Chondrocyte (in vitro differentiated cells): ENCODE results near the gene ZNF275. TPM values are rescaled to one million over a fixed set of nuclear protein-coding genes. Genes with fewer than 3 reads are reported as not detected.

Experiments
- DNase-seq: peaks from one replicate; pipeline ENCODE4 v3.0.0; 2021; ENCODE audit warnings: mixed read lengths, low spot score
- H3K27ac Mint-ChIP-seq: one replicate; pipeline ENCODE4 v1.8.0; 2021; ENCODE audit warnings: mild to moderate bottlenecking, moderate library complexity, mixed read lengths; ENCODE audit not compliant: unreplicated experiment
- H3K27me3 Mint-ChIP-seq: 2 replicates; pipeline ENCODE4 v1.8.0; 2021; ENCODE audit warnings: low read depth, mixed read lengths
- H3K36me3 Mint-ChIP-seq: 2 replicates; pipeline ENCODE4 v1.8.0; 2021; ENCODE audit warnings: low read depth, mixed read lengths
- H3K4me1 Mint-ChIP-seq: 2 replicates; pipeline ENCODE4 v1.8.0; 2021; ENCODE audit warnings: low read depth, mild to moderate bottlenecking, mixed read lengths
- H3K4me3 Mint-ChIP-seq: one replicate; pipeline ENCODE4 v1.8.0; 2021; ENCODE audit warnings: mild to moderate bottlenecking, moderate library complexity, mixed read lengths; ENCODE audit not compliant: unreplicated experiment
- H3K9me3 Mint-ChIP-seq: 2 replicates; pipeline ENCODE4 v1.8.0; 2021; ENCODE audit warnings: low read depth, mixed read lengths
- total RNA-seq: library from RNA; stranded (reverse); gene quantifications from 3 replicates; pipeline ENCODE4 v1.2.1, GENCODE V29; 2021
- TF ChIP-seq, protein P1 (sequence below): fragments of 200-600 bp; sonication (generic); IDR thresholded peaks from 2 replicates; pipeline ENCODE4 v1.5.0; 2021; ENCODE audit warnings: antibody characterized with exemption, mild to moderate bottlenecking, moderate library complexity

Gene ZNF275
- total RNA-seq, 1 donor from 2014 or later, result 19.8 TPM

DNA sequence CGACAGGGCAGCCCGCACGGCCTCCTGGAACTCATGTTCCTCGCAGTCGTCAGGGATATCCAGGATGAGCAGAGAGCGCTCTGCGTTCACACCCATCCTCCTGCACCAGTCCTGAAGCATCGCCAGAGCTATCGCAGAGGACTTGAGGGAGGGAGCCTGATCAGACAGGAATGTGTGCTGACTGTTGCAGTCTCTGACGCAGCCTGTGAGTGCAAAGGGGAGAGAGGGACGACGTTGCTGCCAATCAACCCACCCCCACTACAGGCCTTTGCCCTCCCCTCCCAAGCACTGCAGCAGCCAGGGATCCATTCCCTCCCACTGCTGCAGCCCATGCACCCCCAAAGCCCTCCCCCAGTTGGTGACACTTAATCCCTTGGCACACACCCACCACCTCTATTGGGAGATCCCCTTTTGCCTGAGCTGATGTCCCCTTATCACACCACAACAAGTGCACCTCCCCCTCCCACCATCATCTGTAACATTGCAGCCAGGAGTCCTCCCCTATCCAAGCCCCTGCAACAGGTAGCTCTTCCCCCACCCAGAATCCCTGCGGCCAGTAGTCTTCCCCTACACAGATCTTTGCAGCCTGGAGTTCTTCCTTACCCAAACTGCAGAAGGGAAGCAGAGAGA, 13.3 kb upstream of the ZNF275 start:
- H3K4me1 Mint-ChIP-seq, result no peaks in the 10 kb centered on the region
- no peak overlapping the region for H3K4me3 Mint-ChIP-seq
- peaks cover 5% of the 10 kb centered on the region for H3K27me3 Mint-ChIP-seq
- H3K36me3 Mint-ChIP-seq, result no peaks in the 10 kb centered on the region
- no peak for DNase-seq
- TF ChIP-seq, protein P1, sequence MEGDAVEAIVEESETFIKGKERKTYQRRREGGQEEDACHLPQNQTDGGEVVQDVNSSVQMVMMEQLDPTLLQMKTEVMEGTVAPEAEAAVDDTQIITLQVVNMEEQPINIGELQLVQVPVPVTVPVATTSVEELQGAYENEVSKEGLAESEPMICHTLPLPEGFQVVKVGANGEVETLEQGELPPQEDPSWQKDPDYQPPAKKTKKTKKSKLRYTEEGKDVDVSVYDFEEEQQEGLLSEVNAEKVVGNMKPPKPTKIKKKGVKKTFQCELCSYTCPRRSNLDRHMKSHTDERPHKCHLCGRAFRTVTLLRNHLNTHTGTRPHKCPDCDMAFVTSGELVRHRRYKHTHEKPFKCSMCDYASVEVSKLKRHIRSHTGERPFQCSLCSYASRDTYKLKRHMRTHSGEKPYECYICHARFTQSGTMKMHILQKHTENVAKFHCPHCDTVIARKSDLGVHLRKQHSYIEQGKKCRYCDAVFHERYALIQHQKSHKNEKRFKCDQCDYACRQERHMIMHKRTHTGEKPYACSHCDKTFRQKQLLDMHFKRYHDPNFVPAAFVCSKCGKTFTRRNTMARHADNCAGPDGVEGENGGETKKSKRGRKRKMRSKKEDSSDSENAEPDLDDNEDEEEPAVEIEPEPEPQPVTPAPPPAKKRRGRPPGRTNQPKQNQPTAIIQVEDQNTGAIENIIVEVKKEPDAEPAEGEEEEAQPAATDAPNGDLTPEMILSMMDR, result no peak
- no peak overlapping the region for H3K27ac Mint-ChIP-seq
- H3K9me3 Mint-ChIP-seq, result peaks cover 19% of the 10 kb centered on the region

DNA sequence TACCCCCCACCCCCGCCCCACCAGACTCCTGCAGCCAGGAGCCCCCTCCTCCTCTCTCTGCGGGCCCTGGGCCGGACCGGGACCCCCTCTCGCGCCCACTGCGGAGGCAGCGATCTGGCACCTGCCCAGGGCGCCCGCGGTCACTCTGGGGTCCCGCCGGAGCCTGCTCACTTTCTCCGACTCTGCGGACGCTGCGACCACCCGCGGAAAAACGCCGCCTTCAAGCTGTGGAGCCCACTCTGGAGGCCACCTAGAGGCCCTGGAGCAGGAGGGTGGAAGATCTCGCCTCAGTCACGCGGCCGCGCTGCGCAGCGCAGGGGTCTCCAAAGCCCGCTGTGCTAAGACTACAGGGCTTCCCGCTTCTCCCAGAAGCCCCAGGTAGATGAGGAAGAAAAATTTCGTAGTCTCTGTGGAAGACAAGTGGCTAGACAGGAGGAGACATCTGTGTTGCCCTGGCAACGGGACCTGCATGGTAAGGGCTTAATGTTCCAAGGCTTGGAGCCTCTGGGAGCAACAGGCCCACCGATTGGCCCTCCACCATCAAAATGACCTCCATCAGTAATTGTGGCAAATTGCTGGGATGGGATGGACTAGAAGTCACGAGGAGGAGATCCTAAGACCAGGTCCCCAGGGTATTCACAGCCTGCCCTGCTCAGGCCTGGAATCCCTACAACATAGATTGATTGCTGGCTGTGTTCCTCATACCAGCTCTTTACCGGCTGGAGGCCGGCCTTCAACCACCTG, 12.4 kb upstream of the ZNF275 start, which contains the start of gene PNMA6F:
Gene PNMA6F (minus strand): TSS at position 387 of the 744 bp plus-strand sequence. CDS start 1,093 bp downstream, outside the sequence.
- H3K9me3 Mint-ChIP-seq, result peaks cover 26% of the 10 kb centered on the region
- TF ChIP-seq, protein P1, result no peak
- peaks cover 10% of the 10 kb centered on the region for H3K27me3 Mint-ChIP-seq
- H3K36me3 Mint-ChIP-seq, result no peaks in the 10 kb centered on the region
- DNase-seq, result no peak
- H3K4me3 Mint-ChIP-seq, result no peak within 1 kb of the TSS
- no peaks in the 10 kb centered on the region for H3K4me1 Mint-ChIP-seq
- H3K27ac Mint-ChIP-seq, result no peak within 1 kb of the TSS

DNA sequence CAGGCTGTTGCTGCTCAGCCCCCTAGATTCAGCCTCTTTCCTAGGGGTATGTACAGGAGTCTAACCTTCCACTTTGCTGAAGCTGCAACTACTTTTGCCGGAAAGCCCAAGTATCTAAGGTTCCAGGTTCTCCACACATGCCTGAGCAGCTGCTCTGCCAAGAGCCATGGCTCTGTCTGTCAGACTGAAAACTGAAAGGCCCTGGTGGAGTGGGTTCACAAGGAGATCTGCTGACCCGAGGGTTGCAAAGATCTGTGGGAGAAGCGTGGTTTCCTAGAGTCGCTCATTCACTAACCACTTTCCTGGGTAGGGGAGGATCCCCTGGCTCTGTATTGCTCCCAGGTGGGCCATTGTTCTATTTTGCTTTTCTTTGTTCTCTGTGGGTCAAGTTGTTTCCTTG, 6.4 kb upstream of the ZNF275 start:
- Mint-ChIP-seq H3K4me1 (no peaks in the 10 kb centered on the region), H3K27ac (no peak overlapping the region), H3K9me3 (peaks cover 45% of the 10 kb centered on the region), H3K4me3 (no peak overlapping the region), H3K27me3 (peaks cover 15% of the 10 kb centered on the region), H3K36me3 (no peaks in the 10 kb centered on the region)
- DNase-seq, result no peak
- TF ChIP-seq, protein P1, result no peak

DNA sequence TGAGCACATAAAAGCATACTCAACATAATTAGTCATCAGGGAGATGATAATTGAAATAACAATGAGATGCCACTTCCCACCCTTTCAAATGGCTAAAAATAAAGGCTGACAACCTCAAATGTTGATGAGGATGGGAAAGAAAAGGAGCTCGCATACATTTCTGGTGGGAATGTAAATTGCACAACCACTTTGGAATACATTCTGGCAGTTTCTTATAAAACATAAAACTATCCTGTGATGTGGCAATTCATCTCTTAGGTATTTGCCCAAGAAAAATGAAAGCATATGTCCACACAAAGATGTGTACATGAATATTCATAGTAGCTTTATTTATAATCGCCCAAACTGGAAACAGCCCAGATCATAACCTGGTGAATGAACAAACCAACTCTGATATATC, 687 bp upstream of the ZNF275 start:
- H3K27me3 Mint-ChIP-seq, result peaks cover 2% of the 10 kb centered on the region
- H3K4me3 Mint-ChIP-seq, result peak overlapping the region; percentile 75
- no peaks in the 10 kb centered on the region for H3K36me3 Mint-ChIP-seq
- peaks cover 11% of the 10 kb centered on the region for H3K9me3 Mint-ChIP-seq
- H3K27ac Mint-ChIP-seq, result no peak overlapping the region
- TF ChIP-seq, protein P1, result no peak
- H3K4me1 Mint-ChIP-seq, result peaks cover 18% of the 10 kb centered on the region
- DNase-seq, result no peak

DNA sequence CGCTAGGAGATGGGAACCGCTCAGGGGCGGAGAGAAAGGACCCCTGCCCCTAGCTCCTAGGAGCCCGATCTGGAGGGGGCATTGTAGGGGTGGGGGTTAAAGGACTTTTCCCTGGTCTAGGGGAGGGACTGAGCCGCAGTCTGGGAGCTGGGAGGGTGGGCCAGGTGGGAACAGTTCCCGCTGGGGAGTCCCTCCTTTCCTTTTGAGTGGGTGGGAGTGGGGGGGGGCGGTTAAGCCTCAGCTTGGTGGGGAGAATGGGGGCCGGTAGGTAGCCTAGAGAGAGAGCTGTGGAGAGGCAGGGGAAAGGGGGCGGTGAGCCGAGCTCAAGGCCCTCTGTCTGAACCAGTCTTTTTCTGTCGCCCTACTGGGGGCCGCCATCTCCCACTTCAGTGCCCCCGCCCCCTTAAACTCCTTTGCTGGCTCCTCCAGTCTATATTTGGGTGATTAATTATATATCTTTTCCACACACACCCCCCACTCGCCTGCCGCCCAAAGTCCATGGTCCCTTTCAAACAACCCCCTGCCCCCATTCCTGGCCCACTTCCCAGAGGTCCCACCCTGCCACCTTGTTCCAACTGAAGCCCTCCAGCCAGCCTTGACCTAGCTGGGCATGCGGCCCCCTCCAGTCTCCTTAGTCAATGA, 822 bp downstream of the ZNF275 start:
- DNase-seq, result peak; percentile 52
- Mint-ChIP-seq H3K4me1 (peaks cover 18% of the 10 kb centered on the region), H3K9me3 (peaks cover 5% of the 10 kb centered on the region), H3K27me3 (no peaks in the 10 kb centered on the region), H3K36me3 (no peaks in the 10 kb centered on the region), H3K4me3 (peak overlapping the region; percentile 78), H3K27ac (peak overlapping the region; percentile 85)
- TF ChIP-seq, protein P1, result no peak
